H1 (cell line): ENCODE results near the gene IP6K3. TPM values are rescaled to one million over a fixed set of nuclear protein-coding genes. Genes with fewer than 3 reads are reported as not detected.

Experiments
- RAD21 ChIP-seq, 2 experiments: IDR thresholded peaks in 1 of 2; conservative IDR thresholded peaks in 1 of 2; 2 replicates each; pipeline ENCODE4 v1.6.1; 2011; ENCODE audit warnings: low read depth in 2 of 2, low read length in 2 of 2, improper control_type of control experiment in 1 of 2, inconsistent platforms in 1 of 2, mild to moderate bottlenecking in 1 of 2, moderate library complexity in 1 of 2
- SIN3A ChIP-seq, 2 experiments: IDR thresholded peaks in 1 of 2; conservative IDR thresholded peaks in 1 of 2; 2 replicates each; pipeline ENCODE4 v1.6.1; 2011 to 2012; ENCODE audit warnings: low read length in 2 of 2, improper control_type of control experiment in 1 of 2, low read depth in 1 of 2, mild to moderate bottlenecking in 1 of 2
- SP2 ChIP-seq: IDR thresholded peaks from 2 replicates; pipeline ENCODE4 v1.6.1; 2012; ENCODE audit warnings: mild to moderate bottlenecking, low read length, inconsistent platforms
- polyA plus RNA-seq, 7 experiments: library from polyadenylated mRNA; depleted of rRNA in 3 of 7; stranded (reverse) in 5 of 7; unstranded in 2 of 7; fragments of >200 nt in 5 of 7; fragments of 200-250 nt in 2 of 7; gene quantifications; 1 replicate in 5 of 7; 2 replicates in 1 of 7; 4 replicates in 1 of 7; pipeline versions ENCODE4 v1.2.1 to v1.2.3, GENCODE V29; 2011 to 2013; ENCODE audit warnings: missing spikeins in 2 of 7, mixed read lengths in 2 of 7
- total RNA-seq: library from RNA; stranded (reverse); fragmentation: NEBNext Ultra II Directional; extraction: Animal tissue kit (Norgen Biotek cat#: 25700); gene quantifications from 2 replicates; pipeline ENCODE4 v1.2.1, GENCODE V29; 2021
- TF ChIP-seq, protein P1 (sequence below): fragments of 300-600 bp; sonication (generic); IDR thresholded peaks from 2 replicates; pipeline ENCODE4 v1.7.1; 2012; ENCODE audit warnings: low read length, moderate library complexity, mild to moderate bottlenecking, inconsistent platforms; ENCODE audit not compliant: insufficient replicate concordance

IP6K3 gene
- total and polyA plus RNA-seq, 2 of the 8 experiments (the other 6 are each of a cell fraction or from before 2014, with no cell fraction given): 0.22 to 0.73 TPM

GRCh38 chr6:33731035-33731434 is 15.7 kb downstream of the IP6K3 start (continued):
- TF ChIP-seq, protein P1, sequence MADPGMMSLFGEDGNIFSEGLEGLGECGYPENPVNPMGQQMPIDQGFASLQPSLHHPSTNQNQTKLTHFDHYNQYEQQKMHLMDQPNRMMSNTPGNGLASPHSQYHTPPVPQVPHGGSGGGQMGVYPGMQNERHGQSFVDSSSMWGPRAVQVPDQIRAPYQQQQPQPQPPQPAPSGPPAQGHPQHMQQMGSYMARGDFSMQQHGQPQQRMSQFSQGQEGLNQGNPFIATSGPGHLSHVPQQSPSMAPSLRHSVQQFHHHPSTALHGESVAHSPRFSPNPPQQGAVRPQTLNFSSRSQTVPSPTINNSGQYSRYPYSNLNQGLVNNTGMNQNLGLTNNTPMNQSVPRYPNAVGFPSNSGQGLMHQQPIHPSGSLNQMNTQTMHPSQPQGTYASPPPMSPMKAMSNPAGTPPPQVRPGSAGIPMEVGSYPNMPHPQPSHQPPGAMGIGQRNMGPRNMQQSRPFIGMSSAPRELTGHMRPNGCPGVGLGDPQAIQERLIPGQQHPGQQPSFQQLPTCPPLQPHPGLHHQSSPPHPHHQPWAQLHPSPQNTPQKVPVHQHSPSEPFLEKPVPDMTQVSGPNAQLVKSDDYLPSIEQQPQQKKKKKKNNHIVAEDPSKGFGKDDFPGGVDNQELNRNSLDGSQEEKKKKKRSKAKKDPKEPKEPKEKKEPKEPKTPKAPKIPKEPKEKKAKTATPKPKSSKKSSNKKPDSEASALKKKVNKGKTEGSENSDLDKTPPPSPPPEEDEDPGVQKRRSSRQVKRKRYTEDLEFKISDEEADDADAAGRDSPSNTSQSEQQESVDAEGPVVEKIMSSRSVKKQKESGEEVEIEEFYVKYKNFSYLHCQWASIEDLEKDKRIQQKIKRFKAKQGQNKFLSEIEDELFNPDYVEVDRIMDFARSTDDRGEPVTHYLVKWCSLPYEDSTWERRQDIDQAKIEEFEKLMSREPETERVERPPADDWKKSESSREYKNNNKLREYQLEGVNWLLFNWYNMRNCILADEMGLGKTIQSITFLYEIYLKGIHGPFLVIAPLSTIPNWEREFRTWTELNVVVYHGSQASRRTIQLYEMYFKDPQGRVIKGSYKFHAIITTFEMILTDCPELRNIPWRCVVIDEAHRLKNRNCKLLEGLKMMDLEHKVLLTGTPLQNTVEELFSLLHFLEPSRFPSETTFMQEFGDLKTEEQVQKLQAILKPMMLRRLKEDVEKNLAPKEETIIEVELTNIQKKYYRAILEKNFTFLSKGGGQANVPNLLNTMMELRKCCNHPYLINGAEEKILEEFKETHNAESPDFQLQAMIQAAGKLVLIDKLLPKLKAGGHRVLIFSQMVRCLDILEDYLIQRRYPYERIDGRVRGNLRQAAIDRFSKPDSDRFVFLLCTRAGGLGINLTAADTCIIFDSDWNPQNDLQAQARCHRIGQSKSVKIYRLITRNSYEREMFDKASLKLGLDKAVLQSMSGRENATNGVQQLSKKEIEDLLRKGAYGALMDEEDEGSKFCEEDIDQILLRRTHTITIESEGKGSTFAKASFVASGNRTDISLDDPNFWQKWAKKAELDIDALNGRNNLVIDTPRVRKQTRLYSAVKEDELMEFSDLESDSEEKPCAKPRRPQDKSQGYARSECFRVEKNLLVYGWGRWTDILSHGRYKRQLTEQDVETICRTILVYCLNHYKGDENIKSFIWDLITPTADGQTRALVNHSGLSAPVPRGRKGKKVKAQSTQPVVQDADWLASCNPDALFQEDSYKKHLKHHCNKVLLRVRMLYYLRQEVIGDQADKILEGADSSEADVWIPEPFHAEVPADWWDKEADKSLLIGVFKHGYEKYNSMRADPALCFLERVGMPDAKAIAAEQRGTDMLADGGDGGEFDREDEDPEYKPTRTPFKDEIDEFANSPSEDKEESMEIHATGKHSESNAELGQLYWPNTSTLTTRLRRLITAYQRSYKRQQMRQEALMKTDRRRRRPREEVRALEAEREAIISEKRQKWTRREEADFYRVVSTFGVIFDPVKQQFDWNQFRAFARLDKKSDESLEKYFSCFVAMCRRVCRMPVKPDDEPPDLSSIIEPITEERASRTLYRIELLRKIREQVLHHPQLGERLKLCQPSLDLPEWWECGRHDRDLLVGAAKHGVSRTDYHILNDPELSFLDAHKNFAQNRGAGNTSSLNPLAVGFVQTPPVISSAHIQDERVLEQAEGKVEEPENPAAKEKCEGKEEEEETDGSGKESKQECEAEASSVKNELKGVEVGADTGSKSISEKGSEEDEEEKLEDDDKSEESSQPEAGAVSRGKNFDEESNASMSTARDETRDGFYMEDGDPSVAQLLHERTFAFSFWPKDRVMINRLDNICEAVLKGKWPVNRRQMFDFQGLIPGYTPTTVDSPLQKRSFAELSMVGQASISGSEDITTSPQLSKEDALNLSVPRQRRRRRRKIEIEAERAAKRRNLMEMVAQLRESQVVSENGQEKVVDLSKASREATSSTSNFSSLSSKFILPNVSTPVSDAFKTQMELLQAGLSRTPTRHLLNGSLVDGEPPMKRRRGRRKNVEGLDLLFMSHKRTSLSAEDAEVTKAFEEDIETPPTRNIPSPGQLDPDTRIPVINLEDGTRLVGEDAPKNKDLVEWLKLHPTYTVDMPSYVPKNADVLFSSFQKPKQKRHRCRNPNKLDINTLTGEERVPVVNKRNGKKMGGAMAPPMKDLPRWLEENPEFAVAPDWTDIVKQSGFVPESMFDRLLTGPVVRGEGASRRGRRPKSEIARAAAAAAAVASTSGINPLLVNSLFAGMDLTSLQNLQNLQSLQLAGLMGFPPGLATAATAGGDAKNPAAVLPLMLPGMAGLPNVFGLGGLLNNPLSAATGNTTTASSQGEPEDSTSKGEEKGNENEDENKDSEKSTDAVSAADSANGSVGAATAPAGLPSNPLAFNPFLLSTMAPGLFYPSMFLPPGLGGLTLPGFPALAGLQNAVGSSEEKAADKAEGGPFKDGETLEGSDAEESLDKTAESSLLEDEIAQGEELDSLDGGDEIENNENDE: no peak
- TF ChIP-seq SP2 (no peak), RAD21 (IDR thresholded peaks at IDR 0.05 in 1 of 2, conservative IDR thresholded peaks at IDR 0.05 in 1 of 2; ENCODE audit: low read depth in 2 of 2, low read length in 2 of 2) (no peak), SIN3A (conservative IDR thresholded peaks at IDR 0.05 in 1 of 2, IDR thresholded peaks at IDR 0.05 in 1 of 2; ENCODE audit: low read depth in 1 of 2, low read length in 2 of 2) (no peak)
